ENCODE results near the gene DYRK1A. TPM values are rescaled to one million over a fixed set of nuclear protein-coding genes. Genes with fewer than 3 reads are reported as not detected.

The DYRK1A gene
- total and polyA plus RNA-seq, 7 donors: 21.5 to 105 (median 79.9) TPM

DNA sequence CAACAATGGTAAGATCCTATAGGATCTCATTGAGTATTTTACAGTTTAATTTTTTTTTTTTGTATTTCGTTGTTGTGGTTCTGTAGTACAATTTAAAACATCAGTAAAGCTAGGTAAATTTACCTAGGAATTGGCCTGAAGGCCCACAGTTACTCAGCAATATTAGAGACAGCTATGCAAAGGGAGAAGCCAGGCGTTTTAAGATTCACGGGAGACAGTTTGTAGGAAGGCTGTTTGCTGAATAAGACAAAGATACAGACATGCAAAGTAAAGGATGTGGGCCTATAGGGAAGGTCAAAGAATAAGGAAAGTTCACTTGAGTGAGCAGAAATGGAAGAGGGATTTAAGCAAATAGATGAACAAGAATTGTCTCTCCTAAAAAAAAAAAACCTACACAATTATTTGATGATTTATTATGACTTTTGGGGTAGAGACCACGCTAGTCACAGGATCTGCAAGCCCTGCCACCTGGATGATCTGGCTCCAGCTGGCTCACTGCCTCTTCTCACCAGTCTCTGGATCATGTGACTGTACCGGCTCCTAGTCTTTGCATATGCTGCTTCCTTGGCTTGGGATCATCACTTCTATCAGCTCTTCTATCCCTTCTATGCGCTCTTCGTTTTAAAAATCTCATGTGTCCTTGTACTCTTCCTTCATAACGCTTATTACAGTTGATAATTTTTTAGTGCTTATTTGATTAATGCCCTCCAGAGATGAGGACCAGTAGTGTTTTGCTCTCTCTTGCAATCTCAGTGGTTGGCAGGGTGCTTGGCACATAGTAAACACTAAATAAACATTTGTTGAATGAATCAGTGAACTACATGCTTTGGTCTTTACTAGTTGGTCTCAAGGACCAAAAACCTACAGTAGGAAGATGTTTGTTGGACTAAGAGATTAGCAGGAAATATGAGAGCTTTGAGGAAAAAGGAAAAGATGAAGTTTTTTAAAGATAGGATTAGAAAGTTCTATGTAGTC lies 14.1 kb downstream of the DYRK1A start:
- Histone ChIP-seq H3K27ac (peak overlapping the region; percentile 64), H3K27me3 (ENCODE audit: insufficient read depth in 3 of 3, low read length in 2 of 3) (no peaks in the 10 kb centered on the region), H3K4me1 (peaks cover 93% of the 10 kb centered on the region), H3K36me3 (ENCODE audit: insufficient read depth in 1 of 2, low read depth in 1 of 2) (no peaks in the 10 kb centered on the region), H3K9me3 (no peaks in the 10 kb centered on the region), H3K4me3 (peak overlapping the region; percentile 2)
- intact Hi-C loops (cut with DNase I): no loop called here
- WGBS, 3 donors: 34 to 41% (median 34%) methylated on average over 8 of the region's 8 CpGs
- peak in 1 of 2 donors; percentile 60 for DNase-seq
- TF ChIP-seq, protein P1, sequence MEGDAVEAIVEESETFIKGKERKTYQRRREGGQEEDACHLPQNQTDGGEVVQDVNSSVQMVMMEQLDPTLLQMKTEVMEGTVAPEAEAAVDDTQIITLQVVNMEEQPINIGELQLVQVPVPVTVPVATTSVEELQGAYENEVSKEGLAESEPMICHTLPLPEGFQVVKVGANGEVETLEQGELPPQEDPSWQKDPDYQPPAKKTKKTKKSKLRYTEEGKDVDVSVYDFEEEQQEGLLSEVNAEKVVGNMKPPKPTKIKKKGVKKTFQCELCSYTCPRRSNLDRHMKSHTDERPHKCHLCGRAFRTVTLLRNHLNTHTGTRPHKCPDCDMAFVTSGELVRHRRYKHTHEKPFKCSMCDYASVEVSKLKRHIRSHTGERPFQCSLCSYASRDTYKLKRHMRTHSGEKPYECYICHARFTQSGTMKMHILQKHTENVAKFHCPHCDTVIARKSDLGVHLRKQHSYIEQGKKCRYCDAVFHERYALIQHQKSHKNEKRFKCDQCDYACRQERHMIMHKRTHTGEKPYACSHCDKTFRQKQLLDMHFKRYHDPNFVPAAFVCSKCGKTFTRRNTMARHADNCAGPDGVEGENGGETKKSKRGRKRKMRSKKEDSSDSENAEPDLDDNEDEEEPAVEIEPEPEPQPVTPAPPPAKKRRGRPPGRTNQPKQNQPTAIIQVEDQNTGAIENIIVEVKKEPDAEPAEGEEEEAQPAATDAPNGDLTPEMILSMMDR (IDR thresholded peaks at IDR 0.05): no peak
- ATAC-seq: peak; percentile 44 to 65 (median 50)

DNA sequence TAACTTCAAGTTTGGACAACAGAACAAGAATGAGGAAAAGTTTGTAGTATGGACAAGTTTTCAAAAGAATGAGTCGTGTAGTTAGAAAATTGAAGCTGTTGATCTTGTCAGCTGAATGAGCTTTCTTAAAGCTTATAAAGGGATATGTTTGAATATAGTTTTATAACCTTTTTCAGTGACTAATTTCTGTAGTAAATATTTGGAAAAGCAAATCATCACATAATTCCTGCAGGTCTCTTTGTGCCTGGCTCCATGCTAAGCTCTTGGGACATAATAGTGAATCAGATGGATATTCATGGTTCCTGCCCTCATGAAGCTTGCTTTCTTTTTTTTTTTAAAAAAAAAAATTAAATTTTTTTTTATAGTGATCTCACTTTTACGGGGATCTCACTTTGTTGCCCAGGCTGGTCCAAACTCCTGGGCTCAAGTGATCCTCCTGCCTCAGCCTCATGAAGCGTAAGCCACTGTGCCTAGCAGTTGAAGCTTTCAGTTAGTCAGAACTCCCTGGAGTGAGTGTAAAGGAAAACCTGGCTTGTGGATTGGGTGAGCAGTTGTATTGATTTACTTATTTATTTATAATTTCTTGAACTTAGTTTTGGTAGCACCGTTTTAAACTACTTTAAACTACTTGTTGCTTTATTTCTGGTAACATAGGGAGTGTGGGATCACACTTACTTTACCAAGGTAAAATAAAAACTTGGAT lies 15.5 kb downstream of the DYRK1A start:
- Histone ChIP-seq H3K9me3 (no peaks in the 10 kb centered on the region), H3K27ac (no peak overlapping the region), H3K27me3 (ENCODE audit: insufficient read depth in 3 of 3, low read length in 2 of 3) (no peaks in the 10 kb centered on the region), H3K4me3 (no peak overlapping the region), H3K4me1 (peaks cover 97% of the 10 kb centered on the region), H3K36me3 (ENCODE audit: insufficient read depth in 1 of 2, low read depth in 1 of 2) (no peaks in the 10 kb centered on the region)
- DNase-seq (no peak), ATAC-seq (no peak)
- 71 to 87% (median 73%) methylated on average over 4 of the region's 4 CpGs for WGBS, 3 donors
- intact Hi-C loops (cut with DNase I): no loop called here
- TF ChIP-seq, protein P1 (IDR thresholded peaks at IDR 0.05): no peak

DNA sequence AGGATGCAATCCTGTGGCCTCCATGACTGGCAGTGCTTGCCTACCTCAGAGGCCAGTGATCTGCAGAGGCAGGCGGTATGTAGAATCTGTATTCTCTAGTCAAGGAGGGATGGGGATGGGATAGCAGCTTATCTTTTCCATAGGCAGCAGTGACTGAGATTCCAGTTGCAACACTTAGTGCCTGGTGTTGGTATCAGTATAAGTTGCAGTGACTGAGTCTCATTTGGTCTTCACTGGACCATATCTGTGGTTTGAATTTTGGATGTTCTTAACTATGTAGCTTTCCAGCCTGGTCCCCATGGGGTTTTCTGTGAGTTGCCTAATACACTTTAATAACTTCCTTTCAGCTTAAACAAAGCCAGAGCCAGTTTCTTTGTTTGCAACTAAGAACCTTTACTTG lies 16.5 kb downstream of the DYRK1A start:
- Histone ChIP-seq H3K4me3 (no peak overlapping the region), H3K27me3 (ENCODE audit: insufficient read depth in 3 of 3, low read length in 2 of 3) (no peaks in the 10 kb centered on the region), H3K27ac (no peak overlapping the region), H3K36me3 (ENCODE audit: insufficient read depth in 1 of 2, low read depth in 1 of 2) (no peaks in the 10 kb centered on the region), H3K4me1 (peaks cover 97% of the 10 kb centered on the region), H3K9me3 (no peaks in the 10 kb centered on the region)
- TF ChIP-seq, protein P1 (IDR thresholded peaks at IDR 0.05): no peak
- DNase-seq: no peak
- intact Hi-C loops (cut with DNase I): no loop called here
- 95 to 100% (median 95%) methylated on average over 1 of the region's 1 CpG for WGBS, 3 donors
- no peak for ATAC-seq

DNA sequence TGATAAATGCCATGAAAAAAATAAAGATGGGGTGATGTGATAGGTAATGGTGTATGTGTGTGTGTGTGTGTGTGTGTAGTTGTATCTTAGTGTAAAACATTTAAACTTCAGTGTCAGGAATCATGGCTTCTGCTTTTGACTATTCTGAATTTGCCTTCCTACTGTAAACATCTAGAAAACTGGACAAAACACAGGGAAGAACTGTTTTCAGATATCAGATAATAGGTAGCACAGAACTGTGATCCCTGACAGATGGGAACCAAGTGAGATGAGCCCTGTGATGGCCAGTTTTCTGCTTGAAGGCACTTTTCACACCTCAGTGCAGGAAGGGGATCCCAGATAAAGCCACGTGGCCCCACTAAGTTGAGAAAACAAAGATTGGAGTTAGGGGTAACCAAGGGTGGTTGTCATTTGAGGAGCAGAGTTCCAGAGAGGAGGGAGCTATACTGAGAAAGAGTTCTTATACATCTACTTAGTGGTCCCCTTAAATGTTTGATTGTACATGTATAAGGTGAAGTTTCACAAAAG lies 17.3 kb downstream of the DYRK1A start:
- H3K4me3 ChIP-seq: no peak overlapping the region
- peak overlapping the region; percentile 3 for H3K27ac ChIP-seq
- ATAC-seq (no peak), DNase-seq (no peak)
- intact Hi-C loops (cut with DNase I): no loop called here
- no peaks in the 10 kb centered on the region for H3K36me3 ChIP-seq (ENCODE audit: insufficient read depth in 1 of 2, low read depth in 1 of 2)
- TF ChIP-seq, protein P1 (IDR thresholded peaks at IDR 0.05): no peak
- H3K27me3 ChIP-seq (ENCODE audit: insufficient read depth in 3 of 3, low read length in 2 of 3): no peaks in the 10 kb centered on the region
- no peaks in the 10 kb centered on the region for H3K9me3 ChIP-seq
- H3K4me1 ChIP-seq: peaks cover 93% of the 10 kb centered on the region
- WGBS, 3 donors: 54 to 87% (median 84%) methylated on average over 1 of the region's 1 CpG

All from psoas muscle (tissue), 8 donors.